Thymus (tissue), 14 donors: Measurements from ENCODE around the gene APBB1IP. TPM values are rescaled to one million over a fixed set of nuclear protein-coding genes. Genes with fewer than 3 reads are reported as not detected.
"Not testable (repeated sequence)": the region's sequence is repeated elsewhere in the genome, so short reads cannot be mapped to it uniquely, and the experiment has no call there.

ENCODE experiments used
- DNase-seq, 9 donors: peaks; one replicate each; pipeline ENCODE4 v3.0.0-alpha.2; 2013; ENCODE audit warnings: low spot score in 9 of 9, low read depth in 6 of 9, missing footprints in 1 of 9
- H3K27ac ChIP-seq, 2 donors: one replicate each; pipeline ENCODE4 v1.5.1; 2013; ENCODE audit warnings: control low read depth in 1 of 2, low read depth in 1 of 2, low read length in 1 of 2, mild to moderate bottlenecking in 1 of 2, moderate library complexity in 1 of 2
- H3K27me3 ChIP-seq, 2 donors: one replicate each; pipeline ENCODE4 v1.5.1; 2013; ENCODE audit warnings: low read length in 1 of 2; ENCODE audit not compliant: control insufficient read depth in 2 of 2, insufficient read depth in 1 of 2
- H3K36me3 ChIP-seq, 2 donors: one replicate each; pipeline ENCODE4 v1.5.1; 2013; ENCODE audit warnings: low read length in 1 of 2, mild to moderate bottlenecking in 1 of 2, moderate library complexity in 1 of 2; ENCODE audit not compliant: control insufficient read depth in 2 of 2, insufficient read depth in 2 of 2
- H3K4me1 ChIP-seq, 2 donors: one replicate each; pipeline ENCODE4 v1.5.1; 2013; ENCODE audit warnings: low read length in 2 of 2; ENCODE audit not compliant: control insufficient read depth in 2 of 2, insufficient read depth in 2 of 2
- H3K4me3 ChIP-seq, 2 donors: one replicate each; pipeline ENCODE4 v1.5.1; 2013; ENCODE audit warnings: low read length in 2 of 2, control low read depth in 1 of 2, mild to moderate bottlenecking in 1 of 2
- H3K9me3 ChIP-seq, 2 donors: one replicate each; pipeline ENCODE4 v1.5.1; 2013; ENCODE audit warnings: low read length in 1 of 2, mild to moderate bottlenecking in 1 of 2; ENCODE audit not compliant: control insufficient read depth in 2 of 2, insufficient read depth in 1 of 2
- WGBS: extraction: QIAGEN DNeasy Blood & Tissue Kit; methylation state at CpG from one replicate; pipeline ENCODE4 v1.1.7; 2013; 5-methylcytosine and 5-hydroxymethylcytosine counted together
- long read RNA-seq, 10 donors: transcript quantifications; one replicate each; lab custom pipeline, GENCODE V29; 2026
- polyA plus RNA-seq: library from polyadenylated mRNA; stranded (reverse); fragments of 200-250 nt; gene quantifications from one replicate; pipeline ENCODE4 v1.2.3, GENCODE V29; 2013
- total RNA-seq: library from RNA; stranded (reverse); fragments of 120-200 nt; gene quantifications from one replicate; pipeline ENCODE4 v1.2.4, GENCODE V29; 2013
- donor health status: healthy.

The APBB1IP gene, protein sequence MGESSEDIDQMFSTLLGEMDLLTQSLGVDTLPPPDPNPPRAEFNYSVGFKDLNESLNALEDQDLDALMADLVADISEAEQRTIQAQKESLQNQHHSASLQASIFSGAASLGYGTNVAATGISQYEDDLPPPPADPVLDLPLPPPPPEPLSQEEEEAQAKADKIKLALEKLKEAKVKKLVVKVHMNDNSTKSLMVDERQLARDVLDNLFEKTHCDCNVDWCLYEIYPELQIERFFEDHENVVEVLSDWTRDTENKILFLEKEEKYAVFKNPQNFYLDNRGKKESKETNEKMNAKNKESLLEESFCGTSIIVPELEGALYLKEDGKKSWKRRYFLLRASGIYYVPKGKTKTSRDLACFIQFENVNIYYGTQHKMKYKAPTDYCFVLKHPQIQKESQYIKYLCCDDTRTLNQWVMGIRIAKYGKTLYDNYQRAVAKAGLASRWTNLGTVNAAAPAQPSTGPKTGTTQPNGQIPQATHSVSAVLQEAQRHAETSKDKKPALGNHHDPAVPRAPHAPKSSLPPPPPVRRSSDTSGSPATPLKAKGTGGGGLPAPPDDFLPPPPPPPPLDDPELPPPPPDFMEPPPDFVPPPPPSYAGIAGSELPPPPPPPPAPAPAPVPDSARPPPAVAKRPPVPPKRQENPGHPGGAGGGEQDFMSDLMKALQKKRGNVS
- total RNA-seq (46.2 TPM), polyA plus RNA-seq (40.0 TPM)
- long read RNA-seq, donor 1, partial matches to known transcripts: 0 of 2 reads
- long read RNA-seq, donor 1, other reads (novel, unspliced or antisense): 0 of 2 reads
- long read RNA-seq, donor 2: 0 reads
- long read RNA-seq, donor 3, transcript APBB1IP-202 (15 exons, 2,771 nt): major isoform, 9 of 46 reads
- long read RNA-seq, donor 3, partial matches to known transcripts: 33 of 46 reads
- long read RNA-seq, donor 3, other reads (novel, unspliced or antisense): 0 of 46 reads
- long read RNA-seq, donor 4, partial matches to known transcripts: 15 of 20 reads
- long read RNA-seq, donor 4, other reads (novel, unspliced or antisense): 0 of 20 reads
- long read RNA-seq, donor 5, transcript APBB1IP-203 (2 exons, 753 nt): major isoform, 6 of 55 reads
- long read RNA-seq, donor 5, partial matches to known transcripts: 44 of 55 reads
- long read RNA-seq, donor 5, other reads (novel, unspliced or antisense): 0 of 55 reads
- long read RNA-seq, donor 6, transcript APBB1IP-202 (15 exons, 2,771 nt): major isoform, 7 of 69 reads
- long read RNA-seq, donor 6, partial matches to known transcripts: 58 of 69 reads
- long read RNA-seq, donor 6, other reads (novel, unspliced or antisense): 0 of 69 reads
- long read RNA-seq, donor 7, partial matches to known transcripts: 81 of 90 reads
- long read RNA-seq, donor 7, other reads (novel, unspliced or antisense): 0 of 90 reads
- long read RNA-seq, donor 8, partial matches to known transcripts: 23 of 32 reads
- long read RNA-seq, donor 8, other reads (novel, unspliced or antisense): 0 of 32 reads
- long read RNA-seq, donor 9, transcript APBB1IP-202 (15 exons, 2,771 nt): major isoform, 7 of 51 reads
- long read RNA-seq, donor 9, partial matches to known transcripts: 39 of 51 reads
- long read RNA-seq, donor 9, other reads (novel, unspliced or antisense): 0 of 51 reads
- long read RNA-seq, donor 10, partial matches to known transcripts: 100 of 106 reads
- long read RNA-seq, donor 10, other reads (novel, unspliced or antisense): 0 of 106 reads

DNA sequence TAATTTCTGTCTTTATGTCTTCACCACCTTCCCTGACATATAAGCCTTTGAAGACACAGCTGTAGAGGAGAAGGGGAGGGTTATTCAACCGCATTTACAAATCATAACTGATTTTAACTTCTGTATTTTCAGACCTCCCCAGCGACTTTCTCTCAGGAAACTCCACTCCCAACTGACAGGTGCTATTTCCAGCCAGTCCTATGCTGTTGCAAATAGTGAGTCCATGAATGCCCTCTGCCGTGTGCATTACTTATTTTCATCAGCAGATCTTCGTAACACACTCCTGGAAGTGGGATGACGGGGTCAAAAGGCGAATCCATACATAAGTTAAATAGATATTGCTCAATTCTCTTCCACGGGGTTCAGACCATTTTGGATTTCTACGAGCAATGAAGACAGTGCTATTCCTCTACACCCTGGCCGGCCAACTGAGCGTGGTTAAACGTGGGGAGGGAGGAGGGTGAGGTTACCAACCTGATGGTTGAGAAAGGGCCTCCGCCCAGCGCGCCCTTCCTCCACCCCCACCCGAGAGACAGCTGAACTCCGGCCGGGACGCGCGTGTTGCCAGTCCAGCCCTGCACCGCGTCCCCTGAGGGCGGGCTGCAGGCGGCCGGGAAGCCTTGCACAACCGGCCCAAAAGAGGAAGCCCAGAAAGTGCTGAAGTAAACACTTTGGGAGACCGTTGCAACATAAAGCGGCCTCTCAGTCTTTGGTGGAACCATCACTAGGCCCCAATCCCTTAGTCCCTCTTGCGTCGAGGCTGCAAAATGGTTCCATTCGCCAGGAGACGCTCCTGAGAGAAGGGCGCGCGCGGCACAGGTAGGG lies at the start of gene APBB1IP:
APBB1IP (plus strand) TSS at position 705 of the 825 bp plus-strand sequence. CDS start 53,986 bp downstream, outside the sequence.
- Histone ChIP-seq H3K27me3 (peaks cover 0 to 3% of the 10 kb centered on the region in 2 donors), H3K4me3 (peak within 1 kb of the TSS; percentile 95), H3K4me1 (peaks cover 13 to 31% of the 10 kb centered on the region in 2 donors), H3K27ac (peak within 1 kb of the TSS; percentile 99), H3K9me3 (no peaks in the 10 kb centered on the region), H3K36me3 (peaks cover 0 to 11% of the 10 kb centered on the region in 2 donors)
- WGBS: under 1% methylated on average over 36 of the region's 36 CpGs
- DNase-seq: peak in 7 of 9 donors; percentile 61 to 93 (median 82)

- Histone ChIP-seq H3K4me1 (peaks cover 6 to 15% of the 10 kb centered on the region in 2 donors), H3K9me3 (peaks cover 0 to 5% of the 10 kb centered on the region in 2 donors), H3K27me3 (peaks cover 0 to 14% of the 10 kb centered on the region in 2 donors), H3K4me3 (no peak overlapping the region), H3K27ac (no peak overlapping the region), H3K36me3 (no peaks in the 10 kb centered on the region)
- 97% methylated on average over 3 of the region's 3 CpGs for WGBS
- DNase-seq: no peak
These were observed 48.6 kb upstream of the APBB1IP start for GRCh38 chr10:26389533-26389932.

DNA sequence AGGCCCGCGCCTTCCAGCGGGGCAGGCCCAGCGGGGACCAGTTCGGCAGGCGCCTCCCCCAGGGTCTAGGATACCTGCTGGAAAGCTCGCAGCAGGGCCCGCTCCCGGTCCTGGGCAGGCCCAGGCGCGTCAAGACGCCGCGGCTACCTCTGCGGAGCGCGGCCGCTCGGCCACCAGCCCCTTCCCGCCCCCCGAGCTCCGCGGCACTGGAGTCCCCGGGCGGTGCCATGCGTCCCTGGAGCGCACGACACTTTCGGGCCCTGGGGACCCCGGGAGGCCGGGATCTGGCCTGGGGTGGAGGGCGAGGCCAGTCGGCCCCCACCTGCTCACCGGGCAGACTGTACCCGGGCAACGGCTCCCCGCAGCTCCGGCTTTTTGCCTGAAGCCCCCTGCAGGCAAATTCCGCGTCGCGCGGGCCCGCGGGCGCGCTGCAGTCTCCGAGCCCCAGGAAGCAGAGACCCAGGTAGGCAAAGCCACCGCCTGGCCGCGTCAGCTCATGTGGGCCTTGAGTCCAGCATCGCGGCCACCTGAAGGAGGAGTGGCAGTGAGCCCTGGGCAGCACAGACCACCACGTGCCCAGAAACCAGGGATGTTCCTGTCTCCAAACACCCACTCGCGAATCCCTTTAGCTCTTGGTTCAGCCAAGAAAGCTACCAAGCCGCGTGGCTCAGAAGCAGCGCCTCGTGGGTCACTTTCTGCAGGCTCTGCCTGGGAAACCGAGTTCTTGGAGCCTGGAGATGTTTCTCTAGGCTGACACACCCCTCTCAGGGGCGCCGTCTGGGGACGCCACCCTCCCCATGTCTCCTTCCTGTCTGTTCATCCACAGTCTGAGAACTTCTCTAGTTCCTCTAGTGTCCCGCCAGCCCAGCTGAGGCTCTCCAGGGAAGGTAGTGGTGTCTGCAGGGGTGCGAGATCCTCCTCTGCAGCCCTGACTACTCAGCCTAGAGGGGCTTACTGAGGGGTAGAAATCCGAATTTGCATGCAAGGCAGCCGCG lies 46.1 kb upstream of the APBB1IP start:
- peak overlapping the region; percentile 45 to 56 for H3K4me3 ChIP-seq
- peaks cover 0 to 14% of the 10 kb centered on the region in 2 donors for H3K27me3 ChIP-seq
- H3K4me1 ChIP-seq: peaks cover 6 to 15% of the 10 kb centered on the region in 2 donors
- DNase-seq: peak in 7 of 9 donors; percentile 18 to 71 (median 38)
- H3K27ac ChIP-seq: no peak overlapping the region
- H3K36me3 ChIP-seq: no peaks in the 10 kb centered on the region
- 19% methylated on average over 69 of the region's 69 CpGs for WGBS
- peaks cover 0 to 5% of the 10 kb centered on the region in 2 donors for H3K9me3 ChIP-seq

DNA sequence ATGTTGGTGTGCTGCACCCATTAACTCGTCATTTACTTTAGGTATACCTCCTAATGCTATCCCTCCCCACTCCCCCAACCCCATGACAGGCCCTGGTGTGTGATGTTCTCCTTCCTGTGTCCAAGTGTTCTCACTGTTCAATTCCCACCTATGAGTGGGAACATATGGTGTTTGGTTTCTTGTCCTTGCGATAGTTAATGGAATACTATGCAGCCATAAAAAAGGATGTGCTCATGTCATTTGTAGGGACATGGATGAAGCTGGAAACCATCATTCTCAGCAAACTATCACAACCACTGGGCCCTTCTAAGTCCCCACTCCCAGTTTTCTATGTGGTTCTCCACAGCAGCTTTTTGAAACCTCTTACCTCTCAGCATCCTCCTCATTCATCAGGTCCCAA lies 39.8 kb upstream of the APBB1IP start:
- not testable (repeated sequence) for H3K36me3 ChIP-seq, H3K9me3 ChIP-seq, H3K4me3 ChIP-seq, H3K27ac ChIP-seq, H3K27me3 ChIP-seq, DNase-seq, H3K4me1 ChIP-seq
- WGBS: 97% methylated on average over 2 of the region's 2 CpGs

DNA sequence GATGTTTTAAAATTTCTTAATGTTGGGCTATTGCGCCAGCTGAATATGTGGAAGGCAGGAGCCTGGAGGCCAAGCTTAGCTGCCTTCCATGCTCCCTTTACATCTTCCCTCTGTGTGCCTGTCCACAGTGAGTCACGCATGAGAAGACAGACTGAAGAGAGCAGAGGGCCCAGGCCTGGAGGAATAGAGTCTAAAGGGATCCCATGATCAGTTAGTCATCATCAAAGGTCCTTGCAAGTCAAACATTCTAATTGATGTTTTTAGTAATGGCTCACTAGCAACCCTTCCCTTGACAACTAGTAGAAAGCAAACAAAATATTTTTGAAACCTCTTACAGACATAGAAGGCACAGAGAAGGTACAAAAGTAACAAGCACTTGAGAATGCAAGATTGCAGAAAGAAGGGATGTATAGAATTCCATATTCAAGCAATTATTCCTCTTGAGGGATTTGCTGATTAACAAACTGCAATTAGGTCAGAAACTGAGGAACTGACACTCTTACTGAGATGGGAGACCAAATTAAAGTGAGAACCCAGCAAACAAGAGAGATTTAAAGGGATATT lies 30.7 kb upstream of the APBB1IP start:
- Histone ChIP-seq H3K27ac (no peak overlapping the region), H3K9me3 (no peaks in the 10 kb centered on the region), H3K27me3 (no peaks in the 10 kb centered on the region), H3K4me3 (no peak overlapping the region), H3K4me1 (peaks cover 0 to 3% of the 10 kb centered on the region in 2 donors), H3K36me3 (no peaks in the 10 kb centered on the region)
- no peak for DNase-seq
- 98% methylated on average over 2 of the region's 2 CpGs for WGBS

DNA sequence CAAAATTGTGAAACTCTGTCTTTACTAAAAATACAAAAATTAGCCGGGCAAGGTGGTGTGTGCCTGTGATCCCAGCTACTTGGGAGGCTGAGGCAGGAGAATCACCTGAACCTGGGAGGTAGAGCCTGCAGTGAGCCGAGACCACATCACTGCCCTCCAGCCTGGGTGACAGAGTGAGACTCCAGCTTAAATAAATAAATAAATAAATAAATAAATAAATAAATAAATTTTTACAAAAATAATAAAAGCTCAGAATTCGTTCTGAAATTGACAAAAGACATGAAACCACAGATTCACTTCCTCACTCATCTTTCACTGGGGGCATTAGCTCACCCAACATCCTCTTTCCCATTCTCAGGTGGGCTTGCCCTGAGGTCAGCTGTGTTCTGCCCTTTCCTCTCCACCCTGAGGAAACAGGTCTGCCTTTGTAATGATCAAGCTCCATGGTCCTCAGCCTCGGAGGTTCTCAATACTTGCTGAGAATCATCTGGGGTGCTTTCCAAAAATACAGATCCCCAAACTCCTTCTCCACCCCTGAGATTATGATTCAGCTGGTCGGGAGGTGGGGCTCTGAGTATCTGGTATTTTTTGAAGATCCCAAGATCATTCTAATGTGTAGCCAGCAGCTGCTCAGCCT lies 29.2 kb upstream of the APBB1IP start:
- Histone ChIP-seq H3K27me3 (no peaks in the 10 kb centered on the region), H3K27ac (no peak overlapping the region), H3K4me1 (peaks cover 0 to 3% of the 10 kb centered on the region in 2 donors), H3K9me3 (no peaks in the 10 kb centered on the region), H3K4me3 (no peak overlapping the region), H3K36me3 (no peaks in the 10 kb centered on the region)
- 85% methylated on average over 5 of the region's 5 CpGs for WGBS
- DNase-seq: no peak
